Panc1 (cell line): ENCODE results near the gene SLC17A2. TPM values are rescaled to one million over a fixed set of nuclear protein-coding genes. Genes with fewer than 3 reads are reported as not detected.
A peak's percentile ranks its signal among the peaks of the same experiment; 100 is the strongest.

ENCODE experiments used
- ATAC-seq: fragments of 200-7000 bp; cut with Tn5 transposase; 2 replicates; pipeline ENCODE4 v1.9.1; 2020; ENCODE audit warnings: mild to moderate bottlenecking, moderate library complexity
- BruUV-seq: library from RNA; stranded (reverse); fragments of 400-500 nt; replicated peaks from 2 replicates; lab custom pipeline; 2021; lab: Mats Ljungman, UMichigan
- CTCF ChIA-PET: fragments of 300-600 bp; sonication (Branson Sonifier 250); formaldehyde crosslinking; loops from one replicate; lab custom pipeline; 2022; ENCODE audit warnings: antibody characterized with exemption; lab: Charles Lee
- POLR2A ChIA-PET: fragments of 300-600 bp; sonication (Branson Sonifier 250); formaldehyde crosslinking; loops from one replicate; lab custom pipeline; 2022; ENCODE audit warnings: antibody characterized with exemption; lab: Charles Lee
- DNase-seq: peaks from one replicate; pipeline ENCODE4 v3.0.0-alpha.2; 2010; ENCODE audit warnings: low read depth, low spot score
- H3K27ac ChIP-seq: 2 replicates; pipeline ENCODE4 v1.5.1; 2011; ENCODE audit warnings: mild to moderate bottlenecking, low read length, inconsistent platforms
- H3K27me3 ChIP-seq: fragments of 200-500 bp; sonication (Bioruptor generic); 2 replicates; pipeline ENCODE4 v1.6.0; 2014; ENCODE audit warnings: low read length, inconsistent platforms; ENCODE audit not compliant: control insufficient read depth, insufficient read depth
- H3K36me3 ChIP-seq: fragments of 200-500 bp; sonication (Bioruptor generic); 2 replicates; pipeline ENCODE4 v1.5.1; 2014; ENCODE audit warnings: inconsistent platforms, mild to moderate bottlenecking, low read length, moderate library complexity; ENCODE audit not compliant: control insufficient read depth, insufficient read depth
- H3K4me1 ChIP-seq: 2 replicates; pipeline ENCODE4 v1.5.1; 2011; ENCODE audit warnings: inconsistent platforms, mild to moderate bottlenecking, low read length, moderate library complexity; ENCODE audit not compliant: control insufficient read depth, insufficient read depth
- H3K4me3 ChIP-seq, 2 experiments: 2 replicates each; pipeline ENCODE4 v1.5.1; 2011 to 2012; ENCODE audit warnings: low read depth in 2 of 2, low read length in 2 of 2, mild to moderate bottlenecking in 2 of 2, inconsistent platforms in 1 of 2, moderate library complexity in 1 of 2
- H3K9me3 ChIP-seq: fragments of 200-500 bp; sonication (Bioruptor generic); 2 replicates; pipeline ENCODE4 v1.5.1; 2014; ENCODE audit warnings: low read depth, mild to moderate bottlenecking, inconsistent platforms, low read length, moderate library complexity; ENCODE audit not compliant: control insufficient read depth, insufficient read depth
- POLR2AphosphoS5 ChIP-seq: IDR thresholded peaks from 2 replicates; pipeline ENCODE4 v1.6.1; 2012; ENCODE audit warnings: mild to moderate bottlenecking, low read depth, low read length, moderate library complexity
- SIN3A ChIP-seq: IDR thresholded peaks from 2 replicates; pipeline ENCODE4 v1.6.1; 2012; ENCODE audit warnings: low read depth, mild to moderate bottlenecking, low read length, moderate library complexity, borderline replicate concordance; ENCODE audit not compliant: insufficient read depth
- TCF7L2 ChIP-seq: IDR thresholded peaks from 2 replicates; pipeline ENCODE4 v1.6.1; 2011; ENCODE audit warnings: mild to moderate bottlenecking, low read depth, low read length, inconsistent platforms
- in situ Hi-C: cut with HindIII; loops from 2 replicates; pipeline ENCODE4 v1.10.0; 2016; ENCODE audit warnings: low sequenced_read_pairs, low pct_unique_long_range_greater_than_20kb
- intact Hi-C: fragments of 100-400 bp; cut with micrococcal nuclease; formaldehyde crosslinking; loops from one replicate; pipeline ENCODE4 v1.10.0; 2022; ENCODE audit not compliant: unreplicated experiment
- total RNA-seq: library from RNA; stranded (reverse); gene quantifications from one replicate; pipeline ENCODE4 v1.2.1, GENCODE V29; 2021; ENCODE audit not compliant: unreplicated experiment
- TF ChIP-seq, protein P1 (sequence below): fragments of 450-650 bp; IDR thresholded peaks from 2 replicates; pipeline ENCODE4 v1.5.1; 2017; ENCODE audit warnings: mild to moderate bottlenecking
- TF ChIP-seq, protein P2 (sequence below), 2 experiments: IDR thresholded peaks; 2 replicates each; pipeline ENCODE4 v1.6.1; 2011 to 2012; ENCODE audit warnings: low read depth in 2 of 2, control low read depth in 1 of 2, low read length in 1 of 2, mild to moderate bottlenecking in 1 of 2, moderate library complexity in 1 of 2; ENCODE audit not compliant: insufficient read depth in 1 of 2

The SLC17A2 gene
- total RNA-seq, 1 experiment from 2014 or later: not detected

DNA sequence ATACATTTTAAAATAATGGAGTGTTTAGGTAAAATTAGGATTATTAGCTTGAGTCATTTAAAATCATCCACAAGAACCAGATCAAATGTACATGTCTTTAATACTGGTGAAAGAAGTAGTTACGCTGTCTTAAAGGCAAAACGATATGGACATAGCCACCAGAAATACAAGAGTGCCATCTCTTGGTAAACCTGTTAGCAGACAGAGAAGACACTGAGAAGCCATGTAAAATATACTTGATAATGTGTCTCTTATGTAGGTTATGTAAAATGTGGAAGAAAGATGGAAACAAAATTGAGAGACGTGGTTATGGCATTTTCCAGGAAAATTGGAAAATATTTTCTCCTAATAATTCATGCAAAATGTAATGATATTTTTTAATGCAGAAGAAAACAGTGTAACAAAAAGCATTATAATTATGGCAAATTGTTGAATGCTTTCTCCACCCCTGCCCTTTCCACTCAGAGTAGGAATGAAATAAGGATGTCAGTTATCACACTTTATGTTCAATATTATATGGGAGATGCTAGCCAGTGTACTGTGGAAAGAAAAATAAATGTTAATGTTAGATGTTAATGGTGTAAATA, 12.2 kb upstream of the SLC17A2 start:
- no peaks in the 10 kb centered on the region for H3K36me3 ChIP-seq
- peak; percentile 42 for DNase-seq
- ATAC-seq: peak; percentile 91; the same call in 1 of the 2 replicates
- no peaks in the 10 kb centered on the region for H3K9me3 ChIP-seq
- no TSS peak for BruUV-seq
- no peak overlapping the region for H3K4me3 ChIP-seq
- in situ Hi-C loops: no loop called here
- H3K27me3 ChIP-seq: peaks cover 3% of the 10 kb centered on the region; the same call in 1 of the 2 replicates
- H3K27ac ChIP-seq: no peak overlapping the region
- no peaks in the 10 kb centered on the region for H3K4me1 ChIP-seq
- POLR2A ChIA-PET: no interaction called here
- intact Hi-C loops: no loop called here
- TF ChIP-seq POLR2AphosphoS5: no peak
- TF ChIP-seq, protein P1, sequence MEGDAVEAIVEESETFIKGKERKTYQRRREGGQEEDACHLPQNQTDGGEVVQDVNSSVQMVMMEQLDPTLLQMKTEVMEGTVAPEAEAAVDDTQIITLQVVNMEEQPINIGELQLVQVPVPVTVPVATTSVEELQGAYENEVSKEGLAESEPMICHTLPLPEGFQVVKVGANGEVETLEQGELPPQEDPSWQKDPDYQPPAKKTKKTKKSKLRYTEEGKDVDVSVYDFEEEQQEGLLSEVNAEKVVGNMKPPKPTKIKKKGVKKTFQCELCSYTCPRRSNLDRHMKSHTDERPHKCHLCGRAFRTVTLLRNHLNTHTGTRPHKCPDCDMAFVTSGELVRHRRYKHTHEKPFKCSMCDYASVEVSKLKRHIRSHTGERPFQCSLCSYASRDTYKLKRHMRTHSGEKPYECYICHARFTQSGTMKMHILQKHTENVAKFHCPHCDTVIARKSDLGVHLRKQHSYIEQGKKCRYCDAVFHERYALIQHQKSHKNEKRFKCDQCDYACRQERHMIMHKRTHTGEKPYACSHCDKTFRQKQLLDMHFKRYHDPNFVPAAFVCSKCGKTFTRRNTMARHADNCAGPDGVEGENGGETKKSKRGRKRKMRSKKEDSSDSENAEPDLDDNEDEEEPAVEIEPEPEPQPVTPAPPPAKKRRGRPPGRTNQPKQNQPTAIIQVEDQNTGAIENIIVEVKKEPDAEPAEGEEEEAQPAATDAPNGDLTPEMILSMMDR: peak; percentile 74; the same call in 1 of the 2 replicates
- TF ChIP-seq SIN3A: no peak
- CTCF ChIA-PET: no interaction called here

DNA sequence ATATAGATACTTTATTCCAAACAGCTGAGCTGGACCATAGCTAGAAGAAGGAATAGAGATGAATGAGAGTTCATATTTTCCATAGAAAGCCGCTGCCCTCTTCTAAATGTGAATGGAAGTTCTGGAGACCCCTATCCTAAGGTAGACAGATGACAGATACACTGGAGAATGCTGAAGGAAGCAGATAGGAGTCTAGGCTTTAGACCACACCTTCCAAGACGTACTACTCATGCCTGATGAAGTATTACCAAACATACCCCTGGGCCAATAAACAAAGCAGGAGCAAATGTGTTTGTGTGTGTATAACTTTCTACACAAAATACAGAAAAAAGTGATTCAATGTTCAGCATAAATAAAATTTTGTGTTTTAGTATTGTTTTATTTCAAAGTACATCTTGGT, 9.1 kb upstream of the SLC17A2 start:
- no TSS peak for BruUV-seq
- CTCF ChIA-PET: no interaction called here

More for the DNA sequence above, 9.1 kb upstream of the SLC17A2 start:
- Histone ChIP-seq H3K27me3 (peaks cover 15% of the 10 kb centered on the region; the same call in 1 of the 2 replicates), H3K4me1 (no peaks in the 10 kb centered on the region), H3K9me3 (no peaks in the 10 kb centered on the region), H3K27ac (no peak overlapping the region), H3K36me3 (no peaks in the 10 kb centered on the region), H3K4me3 (no peak overlapping the region)
- no peak for ATAC-seq
- no peak for TF ChIP-seq TCF7L2
- TF ChIP-seq, protein P2, sequence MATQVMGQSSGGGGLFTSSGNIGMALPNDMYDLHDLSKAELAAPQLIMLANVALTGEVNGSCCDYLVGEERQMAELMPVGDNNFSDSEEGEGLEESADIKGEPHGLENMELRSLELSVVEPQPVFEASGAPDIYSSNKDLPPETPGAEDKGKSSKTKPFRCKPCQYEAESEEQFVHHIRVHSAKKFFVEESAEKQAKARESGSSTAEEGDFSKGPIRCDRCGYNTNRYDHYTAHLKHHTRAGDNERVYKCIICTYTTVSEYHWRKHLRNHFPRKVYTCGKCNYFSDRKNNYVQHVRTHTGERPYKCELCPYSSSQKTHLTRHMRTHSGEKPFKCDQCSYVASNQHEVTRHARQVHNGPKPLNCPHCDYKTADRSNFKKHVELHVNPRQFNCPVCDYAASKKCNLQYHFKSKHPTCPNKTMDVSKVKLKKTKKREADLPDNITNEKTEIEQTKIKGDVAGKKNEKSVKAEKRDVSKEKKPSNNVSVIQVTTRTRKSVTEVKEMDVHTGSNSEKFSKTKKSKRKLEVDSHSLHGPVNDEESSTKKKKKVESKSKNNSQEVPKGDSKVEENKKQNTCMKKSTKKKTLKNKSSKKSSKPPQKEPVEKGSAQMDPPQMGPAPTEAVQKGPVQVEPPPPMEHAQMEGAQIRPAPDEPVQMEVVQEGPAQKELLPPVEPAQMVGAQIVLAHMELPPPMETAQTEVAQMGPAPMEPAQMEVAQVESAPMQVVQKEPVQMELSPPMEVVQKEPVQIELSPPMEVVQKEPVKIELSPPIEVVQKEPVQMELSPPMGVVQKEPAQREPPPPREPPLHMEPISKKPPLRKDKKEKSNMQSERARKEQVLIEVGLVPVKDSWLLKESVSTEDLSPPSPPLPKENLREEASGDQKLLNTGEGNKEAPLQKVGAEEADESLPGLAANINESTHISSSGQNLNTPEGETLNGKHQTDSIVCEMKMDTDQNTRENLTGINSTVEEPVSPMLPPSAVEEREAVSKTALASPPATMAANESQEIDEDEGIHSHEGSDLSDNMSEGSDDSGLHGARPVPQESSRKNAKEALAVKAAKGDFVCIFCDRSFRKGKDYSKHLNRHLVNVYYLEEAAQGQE (IDR thresholded peaks at IDR 0.05; ENCODE audit: insufficient read depth in 1 of 2, low read depth in 2 of 2, low read length in 1 of 2): no peak
- TF ChIP-seq, protein P1: no peak
- TF ChIP-seq SIN3A: no peak
- no peak for TF ChIP-seq POLR2AphosphoS5
- no peak for DNase-seq
- POLR2A ChIA-PET: no interaction called here
- in situ Hi-C loops: no loop called here
- intact Hi-C loops: no loop called here
